Measurements from ENCODE around the gene EXOC1L. TPM values are rescaled to one million over a fixed set of nuclear protein-coding genes. Genes with fewer than 3 reads are reported as not detected.

EXOC1L gene
- total RNA-seq (2022) (not detected in 2 replicates), Bru-seq, nascent RNA (not detected), BruChase-seq, experiment 1, labeled RNA remaining after a 6-hour chase (not detected), BruChase-seq, experiment 2, labeled RNA remaining after a 2-hour chase (not detected)
- long read RNA-seq: 0 reads

- Mint-ChIP-seq H3K9me3 (ENCODE audit: unreplicated experiment) (peaks cover 9% of the 10 kb centered on the region), H3K4me3 (ENCODE audit: unreplicated experiment) (no peak within 1 kb of the TSS), H3K27me3 (ENCODE audit: insufficient read depth, unreplicated experiment) (no peaks in the 10 kb centered on the region), H3K36me3 (ENCODE audit: insufficient read depth, unreplicated experiment) (no peaks in the 10 kb centered on the region), H3K27ac (ENCODE audit: low read depth, unreplicated experiment) (no peak within 1 kb of the TSS), H3K4me1 (ENCODE audit: insufficient read depth, unreplicated experiment) (no peaks in the 10 kb centered on the region)
- no peak for TF ChIP-seq CTCF (IDR thresholded peaks at IDR 0.05; ENCODE audit: unreplicated experiment)
- ChIA-PET CTCF (interaction anchor here (0.5 kb wide), 1 partner anchor 13 kb away, joined by 3 read pairs; no protein-coding TSS in a partner anchor), POLR2A (no interaction called here)
- intact Hi-C loops (cut with micrococcal nuclease): no loop called here
- DNase-seq (ENCODE audit: unreplicated experiment): no peak
- no TSS peak for BruUV-seq (replicated peaks)
Observed at GRCh38 chr4:55819634-55820033, at the start of gene EXOC1L. TSS of gene EXOC1L (plus strand) at chr4:55819790. CDS start at chr4:55820027, 237 bp downstream.

GRCh38 chr4:55770662-55771061, 48.9 kb upstream of the EXOC1L start:
- TF ChIP-seq CTCF (IDR thresholded peaks at IDR 0.05; ENCODE audit: unreplicated experiment): no peak
- no peaks in the 10 kb centered on the region for H3K27me3 Mint-ChIP-seq (ENCODE audit: insufficient read depth, unreplicated experiment)
- H3K27ac Mint-ChIP-seq (ENCODE audit: low read depth, unreplicated experiment): no peak overlapping the region
- POLR2A ChIA-PET: interaction anchor here (1.1 to 1.8 kb wide), 4 partner anchors 13 to 96 kb away, joined by 3 to 8 read pairs (median 6); no protein-coding TSS in a partner anchor
- no peaks in the 10 kb centered on the region for H3K36me3 Mint-ChIP-seq (ENCODE audit: insufficient read depth, unreplicated experiment)
- H3K9me3 Mint-ChIP-seq (ENCODE audit: unreplicated experiment): no peaks in the 10 kb centered on the region
- H3K4me3 Mint-ChIP-seq (ENCODE audit: unreplicated experiment): no peak overlapping the region
- DNase-seq (ENCODE audit: unreplicated experiment): no peak
- BruUV-seq (replicated peaks): no TSS peak
- CTCF ChIA-PET: interaction anchor here (0.6 kb wide), 1 partner anchor 991 kb away, joined by 3 read pairs; no protein-coding TSS in a partner anchor
- intact Hi-C loops (cut with micrococcal nuclease): no loop called here
- peaks cover 5% of the 10 kb centered on the region for H3K4me1 Mint-ChIP-seq (ENCODE audit: insufficient read depth, unreplicated experiment)

GRCh38 chr4:55781341-55781740, 38.2 kb upstream of the EXOC1L start:
- Mint-ChIP-seq H3K36me3 (ENCODE audit: insufficient read depth, unreplicated experiment) (no peaks in the 10 kb centered on the region), H3K27me3 (ENCODE audit: insufficient read depth, unreplicated experiment) (no peaks in the 10 kb centered on the region), H3K27ac (ENCODE audit: low read depth, unreplicated experiment) (no peak overlapping the region), H3K4me1 (ENCODE audit: insufficient read depth, unreplicated experiment) (no peaks in the 10 kb centered on the region), H3K4me3 (ENCODE audit: unreplicated experiment) (no peak overlapping the region), H3K9me3 (ENCODE audit: unreplicated experiment) (peaks cover 1% of the 10 kb centered on the region)
- DNase-seq (ENCODE audit: unreplicated experiment): no peak
- no TSS peak for BruUV-seq (replicated peaks)
- TF ChIP-seq CTCF (IDR thresholded peaks at IDR 0.05; ENCODE audit: unreplicated experiment): no peak
- CTCF ChIA-PET: interaction anchor here (0.6 to 0.7 kb wide), 2 partner anchors 70 to 147 kb away, joined by 3 to 4 read pairs; no protein-coding TSS in a partner anchor
- POLR2A ChIA-PET: interaction anchor here (0.6 to 0.8 kb wide), 2 partner anchors 10 to 378 kb away, joined by 3 to 4 read pairs; no protein-coding TSS in a partner anchor
- intact Hi-C loops (cut with micrococcal nuclease): no loop called here

GRCh38 chr4:55781812-55782211, 37.8 kb upstream of the EXOC1L start:
- no TSS peak for BruUV-seq (replicated peaks)
- no peak overlapping the region for H3K27ac Mint-ChIP-seq (ENCODE audit: low read depth, unreplicated experiment)
- CTCF ChIA-PET: interaction anchor here (0.6 to 0.7 kb wide), 2 partner anchors 70 to 147 kb away, joined by 3 to 4 read pairs; no protein-coding TSS in a partner anchor
- no peak for DNase-seq (ENCODE audit: unreplicated experiment)
- H3K4me3 Mint-ChIP-seq (ENCODE audit: unreplicated experiment): no peak overlapping the region
- no peaks in the 10 kb centered on the region for H3K36me3 Mint-ChIP-seq (ENCODE audit: insufficient read depth, unreplicated experiment)
- no peak for TF ChIP-seq CTCF (IDR thresholded peaks at IDR 0.05; ENCODE audit: unreplicated experiment)
- H3K9me3 Mint-ChIP-seq (ENCODE audit: unreplicated experiment): no peaks in the 10 kb centered on the region
- POLR2A ChIA-PET: interaction anchor here (0.6 to 0.8 kb wide), 2 partner anchors 10 to 378 kb away, joined by 3 to 4 read pairs; no protein-coding TSS in a partner anchor
- intact Hi-C loops (cut with micrococcal nuclease): no loop called here
- no peaks in the 10 kb centered on the region for H3K4me1 Mint-ChIP-seq (ENCODE audit: insufficient read depth, unreplicated experiment)
- H3K27me3 Mint-ChIP-seq (ENCODE audit: insufficient read depth, unreplicated experiment): no peaks in the 10 kb centered on the region

Data from MCF 10A (cell line).